ENCODE measurements around the gene HOXD11.
A peak's percentile ranks its signal among the peaks of the same experiment; 100 is the strongest.

Gene HOXD11

DNA sequence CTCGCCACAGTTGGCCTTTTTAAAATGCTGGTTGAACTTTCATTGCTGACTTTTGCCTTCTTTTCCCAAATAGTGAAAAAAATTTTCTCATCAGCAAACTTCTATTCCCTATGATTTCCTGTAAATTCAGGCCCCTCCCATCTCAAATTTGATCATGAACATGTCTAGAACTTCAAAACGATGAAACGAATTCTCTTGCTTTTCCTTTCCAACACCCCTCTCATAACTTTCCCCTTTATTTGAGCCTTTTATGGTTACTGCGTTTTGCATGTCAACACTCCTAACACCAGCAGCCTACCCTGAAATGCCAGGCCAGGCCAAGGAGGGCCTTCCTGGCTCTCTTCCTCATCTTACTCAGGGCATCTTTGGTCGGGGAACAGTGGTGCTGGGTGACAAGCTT, 16.2 kb upstream of the HOXD11 start:
- TF ChIP-seq, protein P1, sequence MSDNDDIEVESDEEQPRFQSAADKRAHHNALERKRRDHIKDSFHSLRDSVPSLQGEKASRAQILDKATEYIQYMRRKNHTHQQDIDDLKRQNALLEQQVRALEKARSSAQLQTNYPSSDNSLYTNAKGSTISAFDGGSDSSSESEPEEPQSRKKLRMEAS (IDR thresholded peaks at IDR 0.05) = no peak
- TF ChIP-seq, protein P2, sequence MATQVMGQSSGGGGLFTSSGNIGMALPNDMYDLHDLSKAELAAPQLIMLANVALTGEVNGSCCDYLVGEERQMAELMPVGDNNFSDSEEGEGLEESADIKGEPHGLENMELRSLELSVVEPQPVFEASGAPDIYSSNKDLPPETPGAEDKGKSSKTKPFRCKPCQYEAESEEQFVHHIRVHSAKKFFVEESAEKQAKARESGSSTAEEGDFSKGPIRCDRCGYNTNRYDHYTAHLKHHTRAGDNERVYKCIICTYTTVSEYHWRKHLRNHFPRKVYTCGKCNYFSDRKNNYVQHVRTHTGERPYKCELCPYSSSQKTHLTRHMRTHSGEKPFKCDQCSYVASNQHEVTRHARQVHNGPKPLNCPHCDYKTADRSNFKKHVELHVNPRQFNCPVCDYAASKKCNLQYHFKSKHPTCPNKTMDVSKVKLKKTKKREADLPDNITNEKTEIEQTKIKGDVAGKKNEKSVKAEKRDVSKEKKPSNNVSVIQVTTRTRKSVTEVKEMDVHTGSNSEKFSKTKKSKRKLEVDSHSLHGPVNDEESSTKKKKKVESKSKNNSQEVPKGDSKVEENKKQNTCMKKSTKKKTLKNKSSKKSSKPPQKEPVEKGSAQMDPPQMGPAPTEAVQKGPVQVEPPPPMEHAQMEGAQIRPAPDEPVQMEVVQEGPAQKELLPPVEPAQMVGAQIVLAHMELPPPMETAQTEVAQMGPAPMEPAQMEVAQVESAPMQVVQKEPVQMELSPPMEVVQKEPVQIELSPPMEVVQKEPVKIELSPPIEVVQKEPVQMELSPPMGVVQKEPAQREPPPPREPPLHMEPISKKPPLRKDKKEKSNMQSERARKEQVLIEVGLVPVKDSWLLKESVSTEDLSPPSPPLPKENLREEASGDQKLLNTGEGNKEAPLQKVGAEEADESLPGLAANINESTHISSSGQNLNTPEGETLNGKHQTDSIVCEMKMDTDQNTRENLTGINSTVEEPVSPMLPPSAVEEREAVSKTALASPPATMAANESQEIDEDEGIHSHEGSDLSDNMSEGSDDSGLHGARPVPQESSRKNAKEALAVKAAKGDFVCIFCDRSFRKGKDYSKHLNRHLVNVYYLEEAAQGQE (IDR thresholded peaks at IDR 0.05; ENCODE audit: low read depth) = no peak
- TF ChIP-seq RAD21 (IDR thresholded peaks at IDR 0.05; ENCODE audit: low read depth) (no peak), NFIC (IDR thresholded peaks at IDR 0.05) (no peak), TAF1 (IDR thresholded peaks at IDR 0.05; ENCODE audit: low read depth) (no peak), FOXM1 (IDR thresholded peaks at IDR 0.05; ENCODE audit: borderline replicate concordance, low read depth) (no peak)

DNA sequence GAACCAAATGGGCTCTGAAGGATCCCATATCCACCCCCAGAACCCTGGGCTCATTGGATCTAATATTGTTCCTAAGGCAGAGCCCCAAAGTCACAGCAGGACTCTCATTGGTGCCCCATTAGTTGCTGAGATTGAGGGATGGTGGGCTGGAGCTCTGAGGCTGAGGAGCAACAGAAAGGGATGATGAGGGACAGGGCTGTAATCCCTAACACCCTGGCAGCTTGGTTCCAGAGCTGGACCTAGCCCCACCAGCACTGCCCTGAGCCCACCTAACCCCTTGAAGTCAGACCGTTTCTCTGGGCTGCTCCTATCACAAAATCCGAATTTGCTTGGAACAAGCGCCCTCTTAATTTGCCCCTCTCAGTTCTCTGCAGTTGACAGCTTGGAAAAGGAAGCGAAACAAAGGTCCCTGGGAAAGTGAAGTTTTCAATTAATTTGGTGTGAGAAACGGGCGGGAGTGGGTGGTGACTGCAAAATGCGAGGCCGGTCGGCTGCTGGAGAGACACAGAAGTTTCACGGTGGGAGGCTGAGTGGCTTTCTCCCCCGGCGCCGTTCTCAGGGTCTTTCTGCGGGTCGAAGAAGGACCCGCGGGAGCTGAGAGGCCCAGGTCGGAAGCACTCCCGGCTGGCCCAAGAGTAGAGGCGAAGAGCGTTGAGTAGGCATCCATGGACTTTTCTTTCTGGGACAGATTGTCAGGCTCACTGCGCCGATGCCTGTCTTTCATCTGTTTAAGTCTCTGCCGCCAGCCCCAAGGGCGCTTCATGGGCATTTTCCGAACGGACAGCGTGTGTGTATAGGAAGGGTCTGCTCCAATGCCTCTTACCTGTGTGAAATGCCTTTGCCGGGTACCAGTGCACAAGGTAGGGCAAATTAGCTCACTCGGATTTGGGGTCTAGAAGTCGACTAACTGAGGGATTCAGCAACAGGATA, 15.5 kb upstream of the HOXD11 start:
- TF ChIP-seq CREB1 (IDR thresholded peaks at IDR 0.05; ENCODE audit: low read depth) (no peak), ZBTB7A (IDR thresholded peaks at IDR 0.05; ENCODE audit: low read depth) (no peak), EGR1 (IDR thresholded peaks at IDR 0.05) (no peak), RAD21 (IDR thresholded peaks at IDR 0.05; ENCODE audit: low read depth) (no peak), FOXM1 (IDR thresholded peaks at IDR 0.05; ENCODE audit: borderline replicate concordance, low read depth) (no peak), TCF12 (IDR thresholded peaks at IDR 0.05; ENCODE audit: low read depth) (no peak)
- TF ChIP-seq, protein P2 (IDR thresholded peaks at IDR 0.05; ENCODE audit: low read depth) = no peak

DNA sequence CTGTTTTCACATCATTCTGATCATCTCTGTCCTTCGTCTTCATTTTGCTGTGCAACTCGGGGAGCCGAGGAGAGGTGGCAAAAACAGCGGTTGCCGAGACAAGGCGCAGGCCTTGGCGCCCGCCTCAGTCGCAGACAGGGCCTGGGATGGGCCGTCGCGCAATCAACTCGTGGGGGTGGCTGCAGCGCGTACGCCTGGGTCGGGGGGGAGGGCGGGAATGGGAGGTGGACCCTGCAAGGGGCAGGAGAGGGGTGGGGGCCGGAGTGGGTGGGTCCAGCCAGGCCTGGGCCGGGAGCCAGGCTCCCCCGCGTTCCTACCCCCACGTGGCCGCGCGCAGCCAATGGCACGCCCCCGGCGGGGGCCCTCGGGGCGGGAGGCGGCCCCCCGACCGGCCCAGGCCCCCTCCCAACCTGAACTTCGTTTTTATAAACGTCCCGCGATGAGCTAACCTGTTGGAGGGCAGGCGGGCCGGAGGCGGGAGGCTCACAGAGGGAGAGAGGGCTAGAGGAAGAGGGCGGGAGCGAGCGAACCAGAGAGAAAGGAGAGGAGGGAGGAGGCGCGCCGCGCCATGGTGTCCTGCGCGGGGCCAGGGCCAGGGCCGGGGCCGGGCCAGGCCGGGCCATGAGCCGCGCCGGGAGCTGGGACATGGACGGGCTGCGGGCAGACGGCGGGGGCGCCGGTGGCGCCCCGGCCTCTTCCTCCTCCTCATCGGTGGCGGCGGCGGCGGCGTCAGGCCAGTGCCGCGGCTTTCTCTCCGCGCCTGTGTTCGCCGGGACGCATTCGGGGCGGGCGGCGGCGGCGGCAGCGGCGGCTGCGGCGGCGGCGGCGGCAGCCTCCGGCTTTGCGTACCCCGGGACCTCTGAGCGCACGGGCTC, 14.6 kb upstream of the HOXD11 start, which contains the start of gene HOXD13:
TSS of gene HOXD13 (plus strand) at position 452 of the 875 bp plus-strand sequence. CDS start at position 622, 170 bp downstream.
- TF ChIP-seq CEBPB (IDR thresholded peaks at IDR 0.05) = no peak
- TF ChIP-seq NFIC (IDR thresholded peaks at IDR 0.05) = no peak
- TF ChIP-seq ZBTB7A (IDR thresholded peaks at IDR 0.05; ENCODE audit: low read depth) = no peak
- no peak for TF ChIP-seq RAD21 (IDR thresholded peaks at IDR 0.05; ENCODE audit: low read depth)
- TF ChIP-seq YY1 (IDR thresholded peaks at IDR 0.05; ENCODE audit: low read depth) = 0 out of 2 replicates have a peak, but pooled peaks have one; percentile 33
- TF ChIP-seq TCF12 (IDR thresholded peaks at IDR 0.05; ENCODE audit: low read depth) = 0 out of 2 replicates have a peak, but pooled peaks have one; percentile 4
- TF ChIP-seq, protein P1 (IDR thresholded peaks at IDR 0.05) = peak; percentile 30
- no peak for TF ChIP-seq TEAD4 (IDR thresholded peaks at IDR 0.05)
- TF ChIP-seq, protein P3, sequence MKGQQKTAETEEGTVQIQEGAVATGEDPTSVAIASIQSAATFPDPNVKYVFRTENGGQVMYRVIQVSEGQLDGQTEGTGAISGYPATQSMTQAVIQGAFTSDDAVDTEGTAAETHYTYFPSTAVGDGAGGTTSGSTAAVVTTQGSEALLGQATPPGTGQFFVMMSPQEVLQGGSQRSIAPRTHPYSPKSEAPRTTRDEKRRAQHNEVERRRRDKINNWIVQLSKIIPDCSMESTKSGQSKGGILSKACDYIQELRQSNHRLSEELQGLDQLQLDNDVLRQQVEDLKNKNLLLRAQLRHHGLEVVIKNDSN (IDR thresholded peaks at IDR 0.05) = peak; percentile 89
- TF ChIP-seq EP300 (IDR thresholded peaks at IDR 0.05; ENCODE audit: borderline replicate concordance) = no peak
- TF ChIP-seq FOXM1 (IDR thresholded peaks at IDR 0.05; ENCODE audit: borderline replicate concordance, low read depth) = no peak
- no peak for TF ChIP-seq EGR1 (IDR thresholded peaks at IDR 0.05)
- no peak for TF ChIP-seq CREB1 (IDR thresholded peaks at IDR 0.05; ENCODE audit: low read depth)
- TF ChIP-seq, protein P2 (IDR thresholded peaks at IDR 0.05; ENCODE audit: low read depth) = no peak
- no peak; the same call in 1 of the 2 replicates for TF ChIP-seq TAF1 (IDR thresholded peaks at IDR 0.05; ENCODE audit: low read depth)

Data from Ishikawa (cell line).